Epithelial cell of esophagus (primary cell): ENCODE results near the gene FBF1.

ENCODE experiments used
- DNase-seq: peaks from one replicate; pipeline ENCODE4 v3.0.0; 2010; ENCODE audit warnings: low read depth
- H3K4me3 ChIP-seq: 2 replicates; pipeline ENCODE4 v1.5.1; 2011; ENCODE audit warnings: mild to moderate bottlenecking, low read length, control low read depth
- CTCF ChIP-seq: IDR thresholded peaks from 2 replicates; pipeline ENCODE4 v1.5.1; 2011; ENCODE audit warnings: low read depth, mild to moderate bottlenecking, low read length, control low read depth, inconsistent platforms; ENCODE audit not compliant: insufficient read depth; ENCODE audit errors: missing control alignments

The FBF1 gene

GRCh38 chr17:75877752-75878173 is 63.1 kb downstream of the FBF1 start:
- DNase-seq = peak; percentile 85
- peak; percentile 29 for TF ChIP-seq CTCF
- peak overlapping the region; percentile 48 for H3K4me3 ChIP-seq

- TF ChIP-seq CTCF = no peak
- peak overlapping the region; percentile 48 for H3K4me3 ChIP-seq
- peak; percentile 79 for DNase-seq
Measured at GRCh38 chr17:75876938-75877751, 63.7 kb downstream of the FBF1 start.

- peak; percentile 70 for DNase-seq
- H3K4me3 ChIP-seq = no peak overlapping the region
- TF ChIP-seq CTCF = no peak
Measured at GRCh38 chr17:75876190-75876937, 64.5 kb downstream of the FBF1 start.

- no peak for TF ChIP-seq CTCF
- no peak overlapping the region for H3K4me3 ChIP-seq
- no peak for DNase-seq
Measured at GRCh38 chr17:75875940-75876189, 65.0 kb downstream of the FBF1 start.

GRCh38 chr17:75875182-75875939 is 65.5 kb downstream of the FBF1 start:
- no peak for DNase-seq

More at GRCh38 chr17:75875182-75875939, 65.5 kb downstream of the FBF1 start:
- TF ChIP-seq CTCF = no peak
- no peak overlapping the region for H3K4me3 ChIP-seq
